NCI-H526 treated with DMSO at 0.1 percent for 48 hours (cell line): ENCODE measurements around the gene OMA1.

Source experiments
- DNase-seq: peaks from one replicate; lab custom pipeline; 2025; lab: John Stamatoyannopoulos, UW

Gene OMA1

GRCh38 chr1:58459911-58460310, 86.6 kb downstream of the OMA1 start:
- no peak for DNase-seq

- no peak for DNase-seq
Observed at GRCh38 chr1:58457023-58457635, 89.4 kb downstream of the OMA1 start.

- DNase-seq, result no peak
Observed at GRCh38 chr1:58456470-58456869, 90.1 kb downstream of the OMA1 start.

DNA sequence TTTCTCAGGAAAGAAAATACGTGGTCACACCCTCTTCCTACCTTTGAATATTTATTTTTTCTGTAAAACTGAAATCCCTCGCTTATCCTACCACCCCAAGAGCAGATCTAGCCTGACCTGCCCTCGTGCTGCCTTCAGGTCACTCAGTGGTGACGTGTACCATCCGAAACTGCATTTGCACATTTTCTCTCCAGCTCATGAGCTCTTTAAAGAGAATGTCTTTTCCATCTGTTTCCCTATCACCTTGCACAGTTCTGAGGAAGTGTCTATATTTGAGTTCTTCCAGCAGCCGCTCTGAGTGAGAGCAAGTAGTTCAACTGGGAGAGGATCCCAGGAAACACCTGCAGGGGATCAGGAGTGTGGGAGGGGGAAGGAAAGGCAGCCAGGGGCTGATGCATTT, 91.7 kb downstream of the OMA1 start:
- DNase-seq, result no peak

GRCh38 chr1:58454385-58454784, 92.1 kb downstream of the OMA1 start:
- no peak for DNase-seq

DNA sequence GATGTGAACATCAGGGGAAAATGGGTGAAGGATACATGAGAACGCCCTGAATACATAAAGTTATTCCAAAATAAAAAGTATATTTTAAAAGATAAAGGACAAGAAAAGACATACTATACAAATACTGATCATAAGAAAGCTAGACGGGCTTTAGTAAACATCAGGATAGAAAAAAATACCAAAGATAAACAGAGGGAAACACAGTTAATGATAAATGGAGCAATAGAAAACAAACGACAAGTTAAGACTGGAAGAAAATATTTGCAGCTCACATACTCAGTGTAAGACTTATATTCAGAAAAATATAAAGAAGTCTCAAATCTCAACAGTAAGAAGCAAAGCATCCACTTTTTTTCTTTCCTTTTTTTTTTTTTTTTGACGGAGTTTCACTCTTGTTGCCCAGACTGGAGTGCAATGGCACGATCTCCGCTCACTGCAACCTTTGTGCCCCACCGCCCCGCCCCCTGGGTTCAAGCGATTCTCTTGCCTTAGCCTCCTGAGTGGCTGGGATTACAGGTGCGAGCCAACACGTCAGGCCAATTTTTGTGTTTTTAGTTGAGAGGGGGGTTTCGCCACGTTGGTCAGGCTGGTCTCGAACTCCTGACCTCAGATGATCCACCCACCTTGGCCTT, 94.8 kb downstream of the OMA1 start:
- DNase-seq, result no peak

DNA sequence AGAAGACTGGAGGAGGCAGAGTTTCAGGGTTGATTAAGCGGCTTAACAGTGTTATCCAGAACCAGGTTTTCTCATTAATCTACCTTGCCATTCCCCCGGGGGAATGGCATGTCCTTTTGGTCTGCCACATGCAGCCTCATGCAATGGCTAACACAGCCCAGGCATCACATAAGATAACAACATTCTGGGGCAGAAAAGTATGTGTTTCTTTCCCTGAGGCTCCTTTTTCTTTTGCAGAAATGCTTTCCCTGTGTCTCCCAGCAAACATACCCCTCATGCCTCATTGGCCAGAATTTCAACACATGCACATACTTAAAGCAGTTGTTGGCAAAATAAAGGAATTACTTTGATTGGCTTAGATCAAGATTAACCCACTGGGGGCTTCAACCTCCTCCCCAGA, 98.6 kb downstream of the OMA1 start:
- no peak for DNase-seq

DNA sequence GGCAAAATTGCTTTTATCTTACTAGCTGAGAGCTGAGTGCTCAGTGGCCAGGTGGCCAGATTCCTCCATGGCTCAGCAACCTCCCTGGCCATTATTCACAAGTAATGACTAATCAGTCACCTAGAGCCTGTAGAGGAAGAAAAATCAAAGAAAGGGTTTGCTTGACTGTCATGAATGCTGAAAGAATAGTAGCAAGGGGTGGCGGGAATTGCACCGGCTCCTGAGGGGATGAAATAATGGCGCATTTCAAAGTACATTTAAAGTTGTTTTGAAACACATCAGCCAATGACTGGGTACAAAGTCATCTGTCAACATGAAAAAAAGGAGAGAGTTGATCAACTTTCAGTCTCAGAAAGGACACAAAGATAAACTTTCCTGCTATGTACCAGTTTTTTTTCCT, 99.5 kb downstream of the OMA1 start:
- DNase-seq, result no peak

DNA sequence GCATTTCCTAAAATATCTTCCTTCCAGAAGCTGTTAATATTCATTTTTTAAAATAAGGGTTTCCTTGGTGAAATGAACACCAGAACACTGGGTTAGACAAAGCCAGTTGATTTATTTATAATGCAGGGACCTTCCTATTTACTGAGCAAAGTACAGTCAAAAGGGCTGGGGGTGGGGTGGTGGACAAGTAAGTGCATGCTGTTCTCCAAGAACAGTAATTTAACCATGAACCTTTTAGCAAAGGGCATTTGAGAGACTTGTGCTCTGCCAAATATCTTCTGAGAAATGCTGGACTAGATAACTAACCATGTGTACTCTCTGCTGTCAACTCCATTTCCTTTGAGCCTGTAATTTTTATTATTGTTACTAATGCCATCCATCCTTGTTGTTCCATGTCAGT, 100.2 kb downstream of the OMA1 start:
- no peak for DNase-seq

GRCh38 chr1:58443986-58444868, 102.3 kb downstream of the OMA1 start:
- no peak for DNase-seq

- no peak for DNase-seq
Observed at GRCh38 chr1:58442114-58442513, 104.4 kb downstream of the OMA1 start.

GRCh38 chr1:58441699-58442098, 104.8 kb downstream of the OMA1 start:
- DNase-seq, result no peak

DNA sequence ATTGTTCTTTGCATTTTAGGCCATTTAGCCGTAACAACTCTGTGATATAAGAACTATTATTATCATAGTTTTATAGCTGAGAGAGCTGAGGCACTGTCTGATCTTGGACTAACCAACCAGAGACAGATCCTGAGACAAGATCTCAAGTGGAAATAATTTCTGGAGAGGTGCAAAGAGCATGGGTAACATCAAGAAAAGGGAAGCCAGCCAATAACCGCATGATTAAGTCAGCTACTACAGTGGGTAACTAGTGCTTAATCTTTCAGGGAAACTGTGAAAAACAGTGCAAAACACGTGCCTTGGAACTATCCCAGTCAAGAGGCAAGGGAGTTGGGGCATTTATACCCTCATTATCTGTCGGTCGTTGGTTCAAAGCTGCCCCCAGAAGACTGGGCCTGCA, 105.8 kb downstream of the OMA1 start:
- no peak for DNase-seq

DNA sequence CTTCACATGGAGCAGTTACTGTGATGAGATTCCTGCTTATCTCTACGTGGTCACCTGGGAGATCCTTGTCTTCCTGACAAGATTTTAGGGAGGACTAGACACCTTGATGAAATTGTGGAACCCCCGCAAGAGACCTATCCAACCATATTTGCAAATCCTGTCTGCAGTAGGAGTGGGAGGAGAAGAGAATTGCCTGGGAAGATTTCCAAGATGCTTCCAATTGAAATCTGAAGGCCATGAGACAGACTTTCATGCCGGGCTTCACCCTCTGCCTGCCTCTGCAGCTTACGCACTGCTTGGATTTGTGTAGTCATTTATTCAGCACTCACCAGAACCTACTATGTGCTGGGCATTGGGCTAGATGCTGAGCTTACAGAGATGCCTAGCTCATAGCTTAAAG, 106.6 kb downstream of the OMA1 start:
- DNase-seq, result no peak

GRCh38 chr1:58438468-58438867, 108.1 kb downstream of the OMA1 start:
- DNase-seq, result no peak

DNA sequence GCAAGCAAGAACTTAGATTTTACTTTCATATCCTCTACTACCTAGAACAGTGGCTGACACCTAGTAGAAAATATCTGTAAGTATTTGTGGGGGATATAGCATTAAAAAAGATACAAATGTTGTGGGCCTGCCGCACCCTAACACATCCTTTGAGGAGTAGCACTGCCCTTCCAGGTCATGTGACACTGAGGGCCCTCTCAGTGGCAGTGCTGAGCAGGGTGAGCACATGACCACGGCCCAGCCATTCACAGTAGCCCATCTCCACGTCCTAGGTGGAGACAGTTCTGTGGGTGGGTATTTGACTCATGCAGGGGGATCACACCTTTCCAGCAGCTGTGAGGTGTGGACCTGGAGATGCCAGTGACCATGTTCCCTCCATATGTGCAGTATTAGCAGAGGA, 108.9 kb downstream of the OMA1 start:
- no peak for DNase-seq

DNA sequence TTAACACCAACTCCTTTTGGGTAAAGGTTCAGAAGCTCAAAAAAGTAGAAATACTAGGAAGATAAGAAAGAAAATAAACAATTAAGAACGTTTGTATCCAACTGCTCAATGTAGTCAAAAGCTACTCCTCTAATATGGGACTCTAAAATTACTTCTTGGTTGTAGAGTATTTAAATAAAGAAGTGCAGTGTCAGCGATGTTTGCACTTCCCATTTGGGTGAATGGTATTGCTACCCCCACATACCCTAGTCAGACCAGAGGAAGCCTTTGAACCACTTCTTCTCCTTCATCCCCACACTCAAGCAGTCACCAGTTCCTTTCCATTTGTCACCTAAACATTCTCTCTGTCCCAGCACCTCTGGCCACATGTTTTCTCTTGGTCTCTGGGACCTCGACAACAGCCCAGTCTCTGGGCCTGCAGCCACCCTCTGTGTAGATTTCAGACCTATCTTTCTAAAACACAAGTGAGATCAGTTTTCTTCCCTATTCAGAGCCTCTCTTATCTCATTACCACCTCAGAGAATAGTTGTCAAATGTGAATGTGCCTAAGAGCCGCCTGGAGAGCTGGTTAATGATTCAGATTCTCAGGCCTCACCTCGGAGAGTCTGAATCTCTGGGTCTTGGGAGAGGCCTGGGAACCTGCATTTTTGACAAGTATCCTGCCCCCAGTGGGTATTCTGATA, 109.8 kb downstream of the OMA1 start:
- DNase-seq, result no peak

DNA sequence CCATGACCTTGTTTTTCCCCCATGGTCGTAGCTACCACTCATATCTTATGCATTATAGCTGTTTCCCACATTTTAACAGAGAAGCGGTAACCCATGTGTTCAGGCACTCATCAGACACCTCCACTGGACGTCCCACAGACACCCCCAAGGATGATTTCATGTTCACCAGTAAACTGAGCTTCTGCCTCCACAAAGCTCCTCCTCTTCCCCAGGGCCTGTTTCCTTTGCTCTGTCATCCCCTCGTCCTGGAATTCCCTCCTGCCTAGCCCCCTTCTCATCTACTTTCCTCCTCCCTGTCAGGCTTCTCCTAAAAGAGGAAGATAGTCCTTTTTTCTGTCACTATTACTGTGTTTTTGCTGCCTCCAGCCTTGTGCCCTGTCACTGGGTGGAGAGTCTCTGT, 111.2 kb downstream of the OMA1 start:
- DNase-seq, result no peak

GRCh38 chr1:58434607-58435006, 111.9 kb downstream of the OMA1 start:
- DNase-seq, result no peak

GRCh38 chr1:58434181-58434580, 112.3 kb downstream of the OMA1 start:
- DNase-seq, result no peak

GRCh38 chr1:58432851-58433668, 113.5 kb downstream of the OMA1 start:
- DNase-seq, result peak; percentile 41
